Smooth muscle cell of the coronary artery (primary cell): Measurements from ENCODE around the gene PCYOX1L. TPM values are rescaled to one million over a fixed set of nuclear protein-coding genes. Genes with fewer than 3 reads are reported as not detected.

Source experiments
- total RNA-seq: library from RNA; depleted of rRNA; stranded (reverse); fragments of >200 nt; gene quantifications from 2 replicates; pipeline ENCODE4 v1.2.3, GENCODE V29; 2014; ENCODE audit warnings: low replicate concordance

PCYOX1L gene
- total RNA-seq: 4.6 and 9.9 TPM in 2 replicates

GRCh38 chr5:149357370-149358293 is at the start of gene PCYOX1L:
Gene PCYOX1L, plus strand, starts transcription at chr5:149358046. Its CDS starts 23 bp downstream, at chr5:149358069.

GRCh38 chr5:149345147-149345891 is 12.5 kb upstream of the PCYOX1L start, which contains the start of gene GRPEL2:
Gene GRPEL2, plus strand, starts transcription at chr5:149345499. Its CDS starts 41 bp downstream, at chr5:149345540.

GRCh38 chr5:149379177-149379761 is 21.4 kb downstream of the PCYOX1L start, which contains the start of gene IL17B:
Gene IL17B, minus strand, starts transcription at chr5:149379292. Its CDS starts 67 bp downstream, at chr5:149379225.

Other genes starting within 250 kb of the PCYOX1L start
- 6.5 and 13.8 TPM in 2 replicates for gene ABLIM3, start 216.6 kb upstream of the PCYOX1L start, total RNA-seq
- 5.6 and 7.4 TPM in 2 replicates for gene AFAP1L1, start 86.2 kb upstream of the PCYOX1L start, total RNA-seq
- 20.2 and 20.8 TPM in 2 replicates for gene GRPEL2, start 12.5 kb upstream of the PCYOX1L start, total RNA-seq
- not detected in 2 replicates for gene IL17B, start 21.2 kb downstream of the PCYOX1L start, total RNA-seq
- gene CSNK1A1, start 193.4 kb downstream of the PCYOX1L start, total RNA-seq: 399 and 602 TPM in 2 replicates
- gene ARHGEF37, start 223.5 kb downstream of the PCYOX1L start, total RNA-seq: 1.4 and 7.4 TPM in 2 replicates